Measurements from ENCODE around the gene CYB5RL.

Gene CYB5RL

GRCh38 chr1:54243022-54243421 lies 43.2 kb upstream of the CYB5RL start:
- no peak for DNase-seq (ENCODE audit: low spot score)
- TF ChIP-seq CTCF (IDR thresholded peaks at IDR 0.05; ENCODE audit: extremely low read depth, missing control alignments) = no peak

- DNase-seq (ENCODE audit: low spot score) = no peak
- TF ChIP-seq CTCF (IDR thresholded peaks at IDR 0.05; ENCODE audit: extremely low read depth, missing control alignments) = no peak
Observed at GRCh38 chr1:54241364-54241763, 41.5 kb upstream of the CYB5RL start.

GRCh38 chr1:54240741-54241335 lies 41.0 kb upstream of the CYB5RL start:
- no peak for TF ChIP-seq CTCF (IDR thresholded peaks at IDR 0.05; ENCODE audit: extremely low read depth, missing control alignments)
- DNase-seq (ENCODE audit: low spot score) = no peak

GRCh38 chr1:54239631-54240031 lies 39.8 kb upstream of the CYB5RL start:
- no peak for TF ChIP-seq CTCF (IDR thresholded peaks at IDR 0.05; ENCODE audit: extremely low read depth, missing control alignments)
- no peak for DNase-seq (ENCODE audit: low spot score)

- no peak for DNase-seq (ENCODE audit: low spot score)
- TF ChIP-seq CTCF (IDR thresholded peaks at IDR 0.05; ENCODE audit: extremely low read depth, missing control alignments) = no peak
Observed at GRCh38 chr1:54239035-54239383, 39.2 kb upstream of the CYB5RL start.

- no peak for DNase-seq (ENCODE audit: low spot score)
- no peak for TF ChIP-seq CTCF (IDR thresholded peaks at IDR 0.05; ENCODE audit: extremely low read depth, missing control alignments)
Observed at GRCh38 chr1:54238353-54239034, 38.7 kb upstream of the CYB5RL start.

- TF ChIP-seq CTCF (IDR thresholded peaks at IDR 0.05; ENCODE audit: extremely low read depth, missing control alignments) = no peak
- no peak for DNase-seq (ENCODE audit: low spot score)
Observed at GRCh38 chr1:54237586-54237985, 37.8 kb upstream of the CYB5RL start.
